ENCODE measurements around the gene GGT5.

DNA sequence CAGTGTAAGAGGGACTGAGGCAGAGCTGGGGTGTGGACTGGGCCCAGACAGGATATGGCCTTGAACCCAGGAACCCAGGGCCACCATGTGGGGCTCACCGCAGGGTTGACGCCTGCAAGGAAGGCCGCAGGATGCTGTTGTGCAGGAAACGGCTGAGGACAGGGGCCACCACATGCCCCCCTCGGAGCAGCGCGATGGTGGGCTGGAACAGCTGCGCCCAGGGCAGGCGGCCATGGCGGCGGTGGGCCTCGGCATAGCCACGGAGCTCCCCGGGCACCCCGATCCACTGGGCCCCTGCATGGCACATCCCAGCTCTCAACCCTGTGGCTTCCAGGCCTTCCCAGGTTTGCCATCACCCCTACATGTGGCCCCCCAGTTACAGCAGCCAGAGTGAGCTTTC lies 12.2 kb downstream of the GGT5 start:
- TF ChIP-seq, protein P1, sequence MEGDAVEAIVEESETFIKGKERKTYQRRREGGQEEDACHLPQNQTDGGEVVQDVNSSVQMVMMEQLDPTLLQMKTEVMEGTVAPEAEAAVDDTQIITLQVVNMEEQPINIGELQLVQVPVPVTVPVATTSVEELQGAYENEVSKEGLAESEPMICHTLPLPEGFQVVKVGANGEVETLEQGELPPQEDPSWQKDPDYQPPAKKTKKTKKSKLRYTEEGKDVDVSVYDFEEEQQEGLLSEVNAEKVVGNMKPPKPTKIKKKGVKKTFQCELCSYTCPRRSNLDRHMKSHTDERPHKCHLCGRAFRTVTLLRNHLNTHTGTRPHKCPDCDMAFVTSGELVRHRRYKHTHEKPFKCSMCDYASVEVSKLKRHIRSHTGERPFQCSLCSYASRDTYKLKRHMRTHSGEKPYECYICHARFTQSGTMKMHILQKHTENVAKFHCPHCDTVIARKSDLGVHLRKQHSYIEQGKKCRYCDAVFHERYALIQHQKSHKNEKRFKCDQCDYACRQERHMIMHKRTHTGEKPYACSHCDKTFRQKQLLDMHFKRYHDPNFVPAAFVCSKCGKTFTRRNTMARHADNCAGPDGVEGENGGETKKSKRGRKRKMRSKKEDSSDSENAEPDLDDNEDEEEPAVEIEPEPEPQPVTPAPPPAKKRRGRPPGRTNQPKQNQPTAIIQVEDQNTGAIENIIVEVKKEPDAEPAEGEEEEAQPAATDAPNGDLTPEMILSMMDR (IDR thresholded peaks at IDR 0.05) = no peak
- no peak for TF ChIP-seq POLR2A (IDR thresholded peaks at IDR 0.05)
